Esophagus muscularis mucosa (tissue), 4 donors: ENCODE results near the gene BICRA. TPM values are rescaled to one million over a fixed set of nuclear protein-coding genes. Genes with fewer than 3 reads are reported as not detected.
"Not testable (repeated sequence)": the region's sequence is repeated elsewhere in the genome, so short reads cannot be mapped to it uniquely, and the experiment has no call there.

Source experiments
- DNase-seq: peaks from one replicate; pipeline ENCODE4 v3.0.0-alpha.2; 2017; ENCODE audit errors: extremely low spot score
- H3K27ac ChIP-seq, 4 donors: fragments of 200-600 bp; sonication (generic); replicated peaks in 1 of 4; 1 replicate in 3 of 4; 2 replicates in 1 of 4; pipeline ENCODE4 v1.5.1; 2016 to 2019; ENCODE audit warnings: mild to moderate bottlenecking in 1 of 4
- H3K27me3 ChIP-seq, 4 donors: fragments of 200-600 bp; sonication (generic); one replicate each; pipeline versions ENCODE4 v1.5.1 to v1.6.0; 2016 to 2019
- H3K36me3 ChIP-seq, 4 donors: fragments of 200-600 bp; sonication (generic); one replicate each; pipeline ENCODE4 v1.5.1; 2016 to 2019
- H3K4me1 ChIP-seq, 4 donors: fragments of 200-600 bp; sonication (generic); one replicate each; pipeline ENCODE4 v1.5.1; 2016 to 2019
- H3K4me3 ChIP-seq, 4 donors: fragments of 200-600 bp; sonication (generic); 1 replicate in 2 of 4; 2 replicates in 2 of 4; pipeline ENCODE4 v1.5.1; 2016 to 2019; ENCODE audit warnings: mild to moderate bottlenecking in 4 of 4, moderate library complexity in 1 of 4
- H3K9me3 ChIP-seq, 4 donors: fragments of 200-600 bp; sonication (generic); 1 replicate in 3 of 4; 2 replicates in 1 of 4; pipeline ENCODE4 v1.5.1; 2016 to 2019
- CTCF ChIP-seq, 3 experiments: fragments of 200-600 bp in 2 of 3; fragments of 450-650 bp in 1 of 3; sonication (generic) in 2 of 3; IDR thresholded peaks; one replicate each; pipeline ENCODE4 v1.5.1; 2017 to 2019; ENCODE audit warnings: antibody characterized with exemption in 3 of 3, mild to moderate bottlenecking in 2 of 3, moderate library complexity in 1 of 3
- EP300 ChIP-seq: sonication (generic); formaldehyde crosslinking; IDR thresholded peaks from one replicate; pipeline ENCODE4 v1.6.1; 2017; ENCODE audit warnings: antibody characterized with exemption
- POLR2A ChIP-seq: fragments of 450-650 bp; IDR thresholded peaks from one replicate; pipeline ENCODE4 v1.6.1; 2017; ENCODE audit warnings: antibody characterized with exemption, moderate library complexity, mild to moderate bottlenecking, low read depth
- POLR2AphosphoS5 ChIP-seq, 2 donors: sonication (generic); formaldehyde crosslinking; IDR thresholded peaks; one replicate each; pipeline ENCODE4 v1.6.1; 2017; ENCODE audit warnings: antibody characterized with exemption in 2 of 2
- WGBS: methylation state at CpG from one replicate; pipeline ENCODE4 v1.1.5; 2018; 5-methylcytosine and 5-hydroxymethylcytosine counted together
- intact Hi-C: fragments of 100-400 bp; cut with DNase I; formaldehyde crosslinking; loops from one replicate; pipeline ENCODE4 v1.15.1; 2023
- total RNA-seq, 4 donors: library from RNA; depleted of rRNA; stranded (reverse); fragments of >200 nt; gene quantifications; one replicate each; pipeline versions ENCODE4 v1.1.0 to v1.2.1, GENCODE V29; 2016

Gene BICRA
- total RNA-seq, 4 donors from 2014 or later, result 10.9 to 15.0 (median 13.8) TPM

DNA sequence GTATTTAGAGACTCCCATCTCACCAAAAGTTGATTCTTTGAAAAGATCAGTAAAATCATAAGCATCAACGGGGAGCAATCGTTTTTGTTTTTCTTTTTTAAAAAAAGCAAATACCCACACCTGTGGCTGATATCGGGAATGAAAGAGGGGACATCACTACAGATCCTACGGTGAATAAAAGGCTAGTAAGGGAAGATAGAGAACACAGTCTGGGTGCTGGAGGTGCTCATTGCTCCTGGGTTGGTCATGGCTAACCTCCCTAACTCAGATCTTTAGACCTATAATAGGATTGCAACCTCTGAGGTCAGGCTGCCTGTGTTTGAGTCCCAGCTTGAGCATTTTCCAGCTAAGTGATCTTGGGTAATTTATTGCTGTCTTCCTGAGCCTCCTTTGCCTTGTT, 105.4 kb downstream of the BICRA start:
- H3K27ac ChIP-seq, result peak overlapping the region; percentile 87 to 97 (median 92)
- H3K36me3 ChIP-seq, result peaks cover 8 to 17% (median 16%) of the 10 kb centered on the region in 4 donors
- peaks cover 47 to 63% (median 58%) of the 10 kb centered on the region in 4 donors for H3K4me1 ChIP-seq
- TF ChIP-seq POLR2A (no peak), POLR2AphosphoS5 (IDR thresholded peaks at IDR 0.05) (no peak), EP300 (no peak), CTCF (IDR thresholded peaks at IDR 0.05) (no peak)
- peaks cover 0 to 3% (median 0%) of the 10 kb centered on the region in 4 donors for H3K9me3 ChIP-seq
- 81% methylated on average over 4 of the region's 4 CpGs for WGBS
- peak overlapping the region; percentile 70 to 95 (median 81) for H3K4me3 ChIP-seq
- no peaks in the 10 kb centered on the region for H3K27me3 ChIP-seq
- intact Hi-C loops, result loop anchor here (5.0 kb wide), 1 partner anchor 73 kb away; no protein-coding TSS in a partner anchor
- DNase-seq, result no peak

GRCh38 chr19:47714855-47715254, 105.9 kb downstream of the BICRA start:
- H3K36me3 ChIP-seq, result peaks cover 8 to 17% (median 16%) of the 10 kb centered on the region in 4 donors
- peaks cover 52 to 68% (median 63%) of the 10 kb centered on the region in 4 donors for H3K4me1 ChIP-seq
- peak overlapping the region; percentile 70 to 95 (median 81) for H3K4me3 ChIP-seq
- not testable (repeated sequence) for H3K27me3 ChIP-seq, H3K9me3 ChIP-seq, DNase-seq
- peak overlapping the region; percentile 87 to 97 (median 92) for H3K27ac ChIP-seq
- intact Hi-C loops, result loop anchor here (5.0 kb wide), 1 partner anchor 72 kb away; no protein-coding TSS in a partner anchor

GRCh38 chr19:47716270-47716937, 107.5 kb downstream of the BICRA start:
- WGBS, result 69% methylated on average over 13 of the region's 32 CpGs
- TF ChIP-seq CTCF (IDR thresholded peaks at IDR 0.05) (no peak), POLR2AphosphoS5 (IDR thresholded peaks at IDR 0.05) (no peak), POLR2A (no peak), EP300 (no peak)
- DNase-seq, result no peak
- Histone ChIP-seq H3K36me3 (peaks cover 8 to 20% (median 19%) of the 10 kb centered on the region in 4 donors), H3K27me3 (no peaks in the 10 kb centered on the region), H3K9me3 (peaks cover 0 to 3% (median 0%) of the 10 kb centered on the region in 4 donors), H3K4me3 (peak overlapping the region; percentile 6 to 70 (median 22)), H3K4me1 (peaks cover 63 to 84% (median 79%) of the 10 kb centered on the region in 4 donors), H3K27ac (peak overlapping the region; percentile 87 to 97 (median 97))
- intact Hi-C loops, result no loop called here

DNA sequence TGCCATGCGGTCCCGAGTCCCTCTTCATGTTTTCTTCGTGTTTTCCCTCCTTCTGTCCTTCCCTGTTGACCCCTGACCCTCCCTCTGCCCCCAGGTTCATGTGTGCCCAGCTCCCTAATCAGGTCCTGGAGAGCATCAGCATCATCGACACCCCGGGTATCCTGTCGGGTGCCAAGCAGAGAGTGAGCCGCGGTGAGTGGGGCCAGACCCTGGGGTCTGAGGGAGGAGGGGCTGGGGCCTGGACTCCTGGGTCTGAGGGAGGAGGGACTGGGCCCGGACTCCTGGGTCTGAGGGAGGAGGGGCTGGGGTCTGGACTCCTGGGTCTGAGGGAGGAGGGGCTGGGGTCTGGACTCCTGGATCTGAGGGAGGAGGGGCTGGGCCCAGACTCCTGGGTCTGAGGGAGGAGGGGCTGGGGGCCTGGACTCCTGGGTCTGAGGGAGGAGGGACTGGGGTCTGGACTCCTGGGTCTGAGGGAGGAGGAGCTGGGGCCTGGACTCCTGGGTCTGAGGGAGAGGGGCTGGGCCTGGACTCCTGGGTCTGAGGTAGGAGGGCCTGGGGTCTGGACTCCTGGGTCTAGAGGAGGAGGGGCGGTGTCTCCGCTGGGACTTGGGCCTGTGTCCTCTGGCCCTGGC, 109.6 kb downstream of the BICRA start:
- Histone ChIP-seq H3K36me3 (peaks cover 8 to 34% (median 29%) of the 10 kb centered on the region in 4 donors), H3K4me3 (peak overlapping the region; percentile 44 to 62 (median 48)), H3K4me1 (peaks cover 73 to 99% (median 97%) of the 10 kb centered on the region in 4 donors), H3K27ac (peak overlapping the region; percentile 87 to 97 (median 97))
- intact Hi-C loops, DNase-seq, H3K9me3 ChIP-seq, H3K27me3 ChIP-seq: not testable (repeated sequence)
- WGBS, result 34% methylated on average over 10 of the region's 11 CpGs

DNA sequence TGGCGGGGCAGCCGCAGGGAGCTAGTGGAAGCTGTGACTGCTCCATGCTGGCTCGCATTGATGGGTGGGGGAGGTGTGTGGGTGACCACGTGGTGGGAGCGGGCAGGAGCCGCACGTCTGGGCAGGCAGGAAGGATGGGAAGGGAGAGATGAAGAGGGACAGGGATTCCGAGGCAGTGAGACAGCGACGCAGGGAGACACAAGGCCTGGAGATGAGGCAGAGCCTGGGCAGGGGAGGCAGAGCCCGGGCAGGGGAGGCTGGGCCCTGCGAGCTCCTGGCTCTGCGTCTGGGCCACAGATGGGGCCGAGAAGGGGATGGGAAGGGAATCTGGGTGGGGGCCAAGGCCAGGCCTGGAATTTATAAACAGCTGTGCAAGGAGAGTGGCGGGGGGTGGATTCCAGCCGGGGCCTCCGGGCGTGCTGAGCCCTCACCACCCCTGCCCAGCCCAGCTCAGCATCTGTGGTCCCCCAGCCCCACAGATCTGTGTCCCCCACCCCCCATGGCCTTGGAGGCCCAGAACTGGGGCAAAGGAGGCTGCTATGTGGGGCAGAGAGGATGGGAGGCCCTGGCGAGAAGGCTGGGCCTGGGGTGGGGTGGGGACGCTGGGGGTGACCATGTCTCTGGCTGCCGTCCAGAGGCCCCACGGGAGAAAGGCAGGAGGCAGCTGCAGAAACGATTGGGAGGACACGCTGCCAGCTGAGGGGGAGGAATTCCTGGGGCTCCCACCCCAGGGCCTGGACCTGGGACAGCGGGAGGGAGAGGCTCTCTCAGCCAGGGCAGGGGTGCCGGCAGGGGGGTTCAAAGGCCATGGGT, 110.3 kb downstream of the BICRA start:
- Histone ChIP-seq H3K4me3 (peak overlapping the region; percentile 44 to 62 (median 48)), H3K27ac (peak overlapping the region; percentile 87 to 97 (median 97)), H3K9me3 (peaks cover 0 to 3% (median 0%) of the 10 kb centered on the region in 4 donors), H3K36me3 (peaks cover 8 to 40% (median 31%) of the 10 kb centered on the region in 4 donors), H3K27me3 (no peaks in the 10 kb centered on the region), H3K4me1 (peaks cover 80 to 100% (median 99%) of the 10 kb centered on the region in 4 donors)
- TF ChIP-seq CTCF (IDR thresholded peaks at IDR 0.05), result no peak
- TF ChIP-seq POLR2A, result no peak
- TF ChIP-seq EP300, result no peak
- peak; percentile 85 to 90 for TF ChIP-seq POLR2AphosphoS5 (IDR thresholded peaks at IDR 0.05)
- DNase-seq, result peak; percentile 98
- WGBS, result 36% methylated on average over 25 of the region's 26 CpGs
- intact Hi-C loops, result no loop called here
